Panc1 (cell line): ENCODE data around the gene EMC6.

Experiments used
- CTCF ChIP-seq: fragments of 450-650 bp; IDR thresholded peaks from 2 replicates; pipeline ENCODE4 v1.5.1; 2017; ENCODE audit warnings: mild to moderate bottlenecking
- POLR2AphosphoS5 ChIP-seq: IDR thresholded peaks from 2 replicates; pipeline ENCODE4 v1.6.1; 2012; ENCODE audit warnings: mild to moderate bottlenecking, low read depth, low read length, moderate library complexity
- REST ChIP-seq, 2 experiments: IDR thresholded peaks; 2 replicates each; pipeline ENCODE4 v1.6.1; 2011 to 2012; ENCODE audit warnings: low read depth in 2 of 2, control low read depth in 1 of 2, low read length in 1 of 2, mild to moderate bottlenecking in 1 of 2, moderate library complexity in 1 of 2; ENCODE audit not compliant: insufficient read depth in 1 of 2
- TCF7L2 ChIP-seq: IDR thresholded peaks from 2 replicates; pipeline ENCODE4 v1.6.1; 2011; ENCODE audit warnings: mild to moderate bottlenecking, low read depth, low read length, inconsistent platforms

GRCh38 chr17:3647769-3648555, 20.6 kb upstream of the EMC6 start:
- peak; percentile 83 for TF ChIP-seq CTCF
- TF ChIP-seq TCF7L2, result no peak
- TF ChIP-seq REST (IDR thresholded peaks at IDR 0.05; ENCODE audit: insufficient read depth in 1 of 2, low read depth in 2 of 2, low read length in 1 of 2), result no peak
- TF ChIP-seq POLR2AphosphoS5, result no peak
